ENCODE results near the gene WDHD1. TPM values are rescaled to one million over a fixed set of nuclear protein-coding genes. Genes with fewer than 3 reads are reported as not detected.
"Not testable (repeated sequence)": the region's sequence is repeated elsewhere in the genome, so short reads cannot be mapped to it uniquely, and the experiment has no call there.

The WDHD1 gene
- total RNA-seq, 1 experiment from 2014 or later, result 14.6 TPM

DNA sequence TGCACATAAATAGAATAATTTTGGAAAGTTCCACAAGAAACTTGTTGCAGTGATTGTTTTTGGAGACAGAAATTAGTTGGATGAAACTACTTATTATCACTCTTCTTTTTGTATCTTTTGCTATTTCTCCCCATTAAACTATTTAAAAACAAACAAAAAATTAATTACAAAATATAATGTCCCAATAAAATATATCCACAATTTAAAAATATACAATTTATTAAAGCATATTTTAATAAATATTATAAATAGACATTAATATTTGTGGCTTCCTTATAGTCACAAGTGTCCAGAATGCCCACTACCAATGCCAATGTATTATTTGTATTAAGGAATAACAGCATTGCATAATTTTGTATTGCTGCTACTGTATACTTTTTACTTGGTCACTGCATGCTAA is 71.8 kb downstream of the WDHD1 start:
- DNase-seq (ENCODE audit: low spot score), result no peak

DNA sequence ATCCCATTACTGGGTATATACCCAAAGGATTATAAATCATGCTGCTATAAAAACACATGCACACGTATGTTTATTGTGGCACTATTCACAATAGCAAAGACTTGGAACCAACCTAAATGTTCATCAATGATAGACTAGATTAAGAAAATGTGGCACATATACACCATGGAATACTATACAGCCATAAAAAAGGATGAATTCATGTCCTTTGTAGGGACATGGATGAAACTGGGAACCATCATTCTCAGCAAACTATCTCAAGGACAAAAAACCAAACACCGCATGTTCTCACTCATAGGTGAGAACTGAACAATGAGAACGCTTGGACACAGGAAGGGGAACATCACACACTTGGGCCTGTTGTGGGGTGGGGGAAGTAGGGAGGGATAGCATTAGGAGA is 73.3 kb downstream of the WDHD1 start:
- not testable (repeated sequence) for DNase-seq (ENCODE audit: low spot score)

DNA sequence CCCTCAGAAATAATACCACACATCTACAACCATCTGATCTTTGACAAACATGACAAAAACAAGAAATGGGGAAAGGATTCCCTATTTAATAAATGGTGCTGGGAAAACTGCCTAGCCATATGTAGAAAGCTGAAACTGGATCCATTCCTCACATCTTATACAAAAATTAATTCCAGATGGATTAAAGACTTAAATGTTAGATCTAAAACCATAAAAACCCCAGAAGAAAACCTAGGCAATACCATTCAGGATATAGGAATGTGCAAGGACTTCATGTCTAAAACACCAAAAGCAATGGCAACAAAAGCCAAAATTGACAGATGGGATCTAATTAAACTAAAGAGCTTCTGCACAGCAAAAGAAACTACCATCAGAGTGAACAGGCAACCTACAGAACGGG is 74.1 kb downstream of the WDHD1 start:
- DNase-seq (ENCODE audit: low spot score), result not testable (repeated sequence)

DNA sequence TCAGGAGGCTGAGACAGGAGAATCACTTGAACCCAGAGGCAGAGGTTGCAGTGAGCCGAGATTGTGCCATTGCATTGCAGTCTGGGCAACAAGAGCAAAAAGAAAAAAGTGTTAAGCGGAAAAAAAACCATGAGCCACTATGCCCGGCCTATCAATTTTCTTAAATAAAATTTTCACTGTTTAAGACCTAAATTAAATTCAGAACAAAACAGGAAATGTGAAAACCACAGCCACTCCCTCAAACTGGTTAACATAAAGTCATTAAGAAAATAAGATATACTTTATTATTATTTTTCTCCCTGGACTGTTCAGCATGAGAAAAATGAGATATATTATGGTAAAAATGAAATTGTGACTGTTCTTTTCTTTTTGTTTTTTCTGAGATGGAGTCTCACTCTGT is 79.7 kb downstream of the WDHD1 start:
- DNase-seq (ENCODE audit: low spot score), result no peak

DNA sequence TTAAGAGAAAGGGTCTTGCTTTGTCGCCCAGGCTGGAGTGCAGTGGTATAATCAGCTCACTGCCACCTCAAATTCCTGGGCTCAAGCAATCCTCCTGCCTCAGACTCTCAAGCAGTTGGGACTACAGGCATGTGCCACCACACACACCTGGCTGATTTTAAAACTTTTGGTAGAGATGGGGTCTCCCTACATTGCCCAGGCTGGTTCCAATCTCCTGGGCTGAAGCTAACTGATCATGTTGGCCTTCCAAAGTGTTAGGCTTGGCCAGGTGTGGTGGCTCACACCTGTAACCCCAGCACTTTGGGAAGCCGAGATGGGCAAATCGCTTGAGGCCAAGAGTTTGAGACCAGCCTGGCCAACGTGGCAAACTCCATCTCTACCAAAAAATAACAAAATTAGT is 80.4 kb downstream of the WDHD1 start:
- no peak for DNase-seq (ENCODE audit: low spot score)

DNA sequence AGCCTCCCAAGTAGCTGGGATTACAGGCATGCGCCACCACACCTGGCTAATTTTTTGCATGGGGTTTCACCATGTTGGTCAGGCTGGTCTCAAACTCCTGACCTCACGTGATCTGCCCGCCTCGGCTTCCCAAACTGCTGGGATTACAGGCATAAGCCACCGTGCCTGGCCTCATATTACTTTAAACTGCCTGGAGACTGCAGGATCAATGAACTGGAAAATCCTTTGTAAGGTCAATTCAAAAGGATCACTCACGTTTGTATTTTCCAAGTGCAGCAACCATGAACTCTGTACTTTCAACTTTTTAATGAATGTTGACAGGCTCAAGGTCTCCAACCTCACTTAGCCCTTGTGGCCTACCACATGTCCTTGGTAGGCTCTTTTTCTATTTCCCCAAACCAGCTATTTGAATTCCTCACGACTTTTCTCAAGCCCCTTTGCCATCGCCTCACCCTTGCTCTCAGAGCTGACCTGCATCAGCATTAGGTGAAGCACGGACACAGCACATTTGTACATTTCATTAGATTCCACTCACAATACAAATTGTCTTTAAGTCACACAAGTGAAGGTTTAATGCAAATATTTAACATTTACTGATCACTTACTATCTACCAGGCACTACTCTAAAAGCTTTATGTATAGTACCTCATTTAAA is 82.0 kb downstream of the WDHD1 start:
- no peak for DNase-seq (ENCODE audit: low spot score)

DNA sequence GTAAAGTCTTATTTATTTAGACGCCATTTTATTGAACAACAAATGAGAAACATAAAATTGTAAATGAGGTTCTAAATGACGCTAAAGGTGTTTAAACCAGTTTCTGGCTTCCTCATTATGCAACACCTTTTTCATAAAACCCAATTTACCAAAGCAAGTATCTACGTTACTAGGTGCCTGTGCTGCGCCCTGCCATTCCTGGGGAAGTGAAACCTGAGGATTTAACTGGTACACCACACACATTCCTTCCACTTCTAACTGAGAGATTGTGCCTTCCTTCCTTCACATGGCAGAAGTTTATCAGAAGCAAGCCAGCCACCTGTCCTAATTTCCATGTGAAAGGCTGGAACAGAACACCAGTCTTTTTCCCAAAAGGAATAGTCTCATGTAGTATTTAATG is 84.0 kb downstream of the WDHD1 start:
- no peak for DNase-seq (ENCODE audit: low spot score)

DNA sequence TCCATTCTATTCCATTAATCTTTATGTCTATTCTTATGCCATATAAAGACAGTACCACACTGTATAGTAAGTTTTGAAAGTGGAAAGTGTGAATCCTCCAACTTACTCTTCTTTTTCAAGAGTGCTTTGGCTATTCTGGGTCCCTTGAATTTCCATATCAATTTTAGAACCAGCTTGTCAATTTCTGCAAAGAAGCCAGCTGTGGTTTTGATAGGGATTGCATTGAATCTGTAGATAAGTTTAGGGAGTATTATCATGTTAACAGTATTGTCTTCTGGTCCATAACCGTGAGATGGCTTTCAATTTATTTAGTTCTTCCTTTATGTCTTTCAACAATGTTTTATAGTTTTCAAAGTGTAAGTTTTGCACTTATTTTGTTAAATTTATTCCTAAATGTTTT is 90.1 kb downstream of the WDHD1 start:
- no peak for DNase-seq (ENCODE audit: low spot score)

DNA sequence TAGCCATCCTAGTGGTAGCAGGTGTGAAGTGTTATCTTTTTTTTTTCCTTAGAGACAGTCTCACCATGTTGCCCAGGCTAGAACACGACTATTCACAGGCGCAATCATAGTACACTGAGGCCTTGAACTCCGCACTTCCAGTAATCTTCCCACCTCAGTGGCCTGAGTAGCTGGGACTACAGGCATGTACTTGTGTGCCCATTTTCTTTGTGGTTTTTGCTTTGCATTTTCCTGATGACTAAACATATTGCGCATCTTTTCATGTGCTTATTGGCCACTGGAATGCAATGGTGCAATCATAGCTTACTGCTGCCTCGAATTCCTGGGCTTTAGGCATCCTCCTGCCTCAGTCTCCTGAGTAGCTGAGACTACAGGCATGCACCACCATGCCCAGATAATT is 90.9 kb downstream of the WDHD1 start:
- no peak for DNase-seq (ENCODE audit: low spot score)

DNA sequence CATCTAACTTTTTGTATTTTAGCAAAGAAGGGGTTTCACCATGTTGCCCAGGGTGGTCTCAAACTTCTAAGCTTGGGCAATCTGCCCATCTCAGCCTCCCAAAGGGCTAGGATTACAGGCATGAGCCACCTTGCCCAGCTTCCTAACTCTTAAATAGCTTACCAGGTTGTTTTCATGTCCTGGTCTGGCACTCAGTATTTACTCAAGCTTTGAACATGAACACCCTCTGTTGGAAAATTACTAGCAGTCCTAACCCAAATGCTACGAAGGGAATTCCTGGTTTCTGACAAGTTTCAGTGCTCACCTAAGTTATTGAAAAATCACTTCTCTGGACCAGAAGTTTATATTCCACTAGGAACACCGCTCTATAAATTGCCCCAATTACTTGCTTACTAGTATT is 91.8 kb downstream of the WDHD1 start:
- no peak for DNase-seq (ENCODE audit: low spot score)

DNA sequence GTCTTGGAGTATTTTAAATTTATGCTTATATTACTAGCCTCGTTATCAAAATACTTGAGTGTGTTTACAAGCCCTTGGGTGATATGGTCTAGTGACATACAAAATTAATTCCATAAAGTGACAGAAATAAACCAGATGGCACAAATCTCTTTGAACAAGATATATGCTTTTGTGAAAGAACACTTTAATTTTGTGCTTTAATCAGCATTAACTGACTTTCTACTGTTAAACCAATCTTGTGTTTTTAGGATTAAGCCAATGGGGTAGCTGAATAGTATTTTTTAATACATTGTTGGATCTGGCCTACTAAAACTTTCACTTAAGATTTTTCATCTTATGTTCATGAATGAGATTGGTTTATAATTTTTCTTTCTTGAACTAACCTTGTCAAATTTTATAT is 93.9 kb downstream of the WDHD1 start:
- no peak for DNase-seq (ENCODE audit: low spot score)

DNA sequence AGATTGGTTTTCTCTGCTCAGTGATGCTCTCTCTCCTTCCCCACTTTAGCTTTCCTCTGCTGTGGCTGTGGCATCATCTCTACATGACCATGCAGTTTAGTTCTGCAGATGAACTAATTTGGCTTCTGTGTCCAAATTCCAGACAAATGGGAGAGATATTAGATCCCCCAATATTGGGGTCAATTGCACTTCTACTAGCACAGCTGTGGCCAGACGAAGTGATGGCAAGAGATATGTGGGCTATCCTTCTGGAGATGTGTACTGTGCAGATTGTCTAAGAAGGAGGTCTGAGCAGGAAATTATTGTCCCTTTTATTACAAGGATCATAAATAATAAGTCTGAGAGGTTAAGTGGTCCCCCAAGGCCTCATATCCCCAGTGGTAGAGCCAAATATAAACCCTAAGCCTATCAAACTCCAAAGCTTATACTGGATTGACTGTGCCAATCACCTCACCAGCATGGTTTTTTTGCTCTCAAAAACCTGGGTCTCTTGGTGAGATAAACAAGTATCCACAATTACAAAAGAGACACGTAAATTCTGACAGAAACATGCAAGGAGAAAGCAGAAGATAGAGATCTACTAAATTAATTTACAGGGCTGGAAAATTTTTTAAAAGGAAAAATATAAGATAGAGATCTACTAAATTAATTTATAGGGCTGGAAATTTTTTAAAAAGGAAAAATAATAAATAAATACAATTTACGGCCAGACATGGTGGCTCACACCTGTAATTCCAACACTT is 95.1 kb downstream of the WDHD1 start:
- no peak for DNase-seq (ENCODE audit: low spot score)

DNA sequence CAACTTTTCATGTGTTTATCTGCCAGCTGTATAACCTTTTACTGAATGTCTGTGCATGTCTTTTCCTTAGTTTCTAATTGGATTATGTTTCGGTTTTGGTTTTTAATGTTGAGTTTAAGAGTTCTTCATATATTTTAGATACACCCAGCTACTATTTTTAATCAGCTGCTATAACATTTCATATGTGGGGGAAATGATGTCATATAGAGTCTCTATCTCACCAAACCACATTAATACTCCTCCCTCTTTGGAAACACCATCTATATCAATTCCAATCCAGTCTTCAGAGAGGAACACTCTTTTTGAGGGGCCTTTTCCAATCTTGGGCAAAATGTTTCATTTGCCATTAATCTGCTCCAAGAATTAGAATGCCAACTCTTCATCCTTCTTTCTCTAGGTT is 95.8 kb downstream of the WDHD1 start:
- no peak for DNase-seq (ENCODE audit: low spot score)

DNA sequence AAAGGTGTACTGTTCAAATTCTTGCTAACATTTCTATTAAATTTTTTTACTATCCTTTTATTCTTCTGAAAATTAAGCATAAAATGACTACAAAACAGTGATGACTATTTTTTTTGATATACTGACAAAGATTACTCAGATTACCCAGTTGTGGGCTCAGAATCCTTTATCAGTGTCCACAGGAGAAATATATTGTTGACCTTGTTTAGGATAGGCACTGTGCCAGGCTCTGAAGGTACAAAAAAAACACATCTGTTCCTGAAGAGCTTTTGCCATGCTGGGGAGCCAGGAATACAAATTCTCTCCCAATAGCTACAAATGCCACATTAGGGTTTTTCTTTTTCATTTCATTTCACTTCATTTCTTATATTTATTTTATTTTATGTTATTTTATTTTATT is 97.3 kb downstream of the WDHD1 start:
- DNase-seq (ENCODE audit: low spot score), result no peak

DNA sequence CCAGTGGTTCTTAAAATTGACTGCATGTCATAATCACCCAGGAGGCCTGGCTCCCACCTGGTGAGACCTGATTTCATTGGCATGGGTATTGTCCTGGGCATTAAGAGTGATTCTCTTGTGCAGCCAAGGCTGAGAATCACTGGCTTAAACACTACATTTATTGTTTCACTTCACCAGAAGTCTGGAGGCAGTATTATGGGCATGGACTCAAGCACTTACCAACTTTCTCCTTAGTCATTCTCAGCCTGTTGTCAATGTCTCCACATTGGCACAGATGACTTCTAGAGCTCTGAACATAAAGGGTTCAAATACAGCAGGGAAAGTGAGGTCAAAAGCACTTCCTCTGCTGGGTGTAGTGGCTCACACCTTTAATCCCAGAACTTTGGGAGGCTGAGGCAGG is 98.7 kb downstream of the WDHD1 start:
- DNase-seq (ENCODE audit: low spot score), result no peak

DNA sequence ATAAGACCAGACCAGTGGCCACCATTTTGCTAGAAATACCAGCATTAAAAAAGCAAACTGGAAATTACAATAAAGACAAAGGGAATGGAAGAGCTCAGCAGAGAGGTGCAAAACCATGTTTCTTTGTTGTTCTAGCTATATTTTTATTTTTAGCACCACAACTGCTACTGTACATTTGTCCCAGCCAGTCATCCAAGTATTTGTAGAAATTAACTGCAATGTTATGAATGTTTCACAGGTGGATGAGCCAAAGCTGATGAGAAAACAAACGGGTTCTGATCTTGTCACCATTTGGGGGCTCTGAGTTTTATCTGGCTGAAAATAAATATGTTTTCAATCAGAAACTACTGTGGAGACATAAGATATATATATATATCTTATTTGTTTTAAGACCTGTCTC is 99.3 kb downstream of the WDHD1 start:
- no peak for DNase-seq (ENCODE audit: low spot score)

DNA sequence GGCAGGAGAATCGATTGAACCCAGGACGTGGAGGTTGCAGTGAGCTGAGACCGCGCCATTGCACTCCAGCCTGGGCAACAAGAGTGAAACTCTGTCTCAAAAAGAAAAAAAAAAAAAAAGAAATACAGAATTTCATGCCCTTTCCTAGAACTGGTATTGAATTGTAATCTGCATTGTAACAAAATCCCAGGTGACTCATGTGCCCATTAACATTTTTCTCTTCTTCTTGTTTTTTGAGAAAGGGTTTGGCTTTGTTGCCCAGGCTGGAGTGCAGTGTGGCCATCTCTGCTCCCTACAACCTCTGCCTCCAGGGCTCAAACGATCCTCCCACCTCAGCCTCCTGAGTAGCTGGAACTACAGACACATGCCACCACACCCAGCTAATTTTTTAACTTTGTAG is 100.3 kb downstream of the WDHD1 start:
- DNase-seq (ENCODE audit: low spot score), result not testable (repeated sequence)

DNA sequence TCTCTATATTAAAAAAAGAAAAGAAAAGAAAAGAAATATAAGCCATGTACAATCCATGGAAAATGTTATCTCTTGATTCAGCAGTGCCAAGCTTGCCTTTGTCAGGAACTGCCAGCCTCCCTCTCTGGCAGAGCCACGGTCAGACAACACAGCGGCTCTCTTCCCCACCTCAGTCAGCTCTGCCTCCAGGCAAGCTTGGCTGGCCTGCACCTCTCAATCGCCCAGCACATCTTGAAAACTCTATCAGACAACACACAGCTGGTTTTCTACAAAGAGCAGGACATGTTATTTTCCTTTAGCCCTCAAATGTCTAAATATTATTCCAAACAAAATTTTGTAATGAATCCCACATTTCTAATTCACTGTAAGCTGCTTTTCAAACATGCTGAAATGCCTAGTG is 104.3 kb downstream of the WDHD1 start:
- no peak for DNase-seq (ENCODE audit: low spot score)

DNA sequence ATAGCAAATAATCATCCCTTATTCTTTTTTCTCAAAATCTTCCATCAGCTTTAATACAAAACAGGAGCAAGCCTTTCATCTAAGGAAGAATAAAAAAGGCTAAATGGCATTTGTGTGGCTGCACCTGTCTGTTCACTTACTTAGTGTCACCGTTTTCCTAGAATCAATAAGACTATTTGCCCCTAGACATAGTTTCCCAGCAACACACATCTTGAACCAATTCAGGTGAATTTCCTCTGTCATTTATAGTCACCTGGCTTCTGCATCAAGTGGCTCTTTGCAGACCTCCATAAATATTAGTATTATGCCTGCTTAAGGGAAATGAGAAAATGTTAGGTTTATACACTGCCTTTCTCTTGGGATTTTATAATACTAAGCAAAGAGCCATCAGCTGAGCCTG is 106.8 kb downstream of the WDHD1 start:
- no peak for DNase-seq (ENCODE audit: low spot score)

DNA sequence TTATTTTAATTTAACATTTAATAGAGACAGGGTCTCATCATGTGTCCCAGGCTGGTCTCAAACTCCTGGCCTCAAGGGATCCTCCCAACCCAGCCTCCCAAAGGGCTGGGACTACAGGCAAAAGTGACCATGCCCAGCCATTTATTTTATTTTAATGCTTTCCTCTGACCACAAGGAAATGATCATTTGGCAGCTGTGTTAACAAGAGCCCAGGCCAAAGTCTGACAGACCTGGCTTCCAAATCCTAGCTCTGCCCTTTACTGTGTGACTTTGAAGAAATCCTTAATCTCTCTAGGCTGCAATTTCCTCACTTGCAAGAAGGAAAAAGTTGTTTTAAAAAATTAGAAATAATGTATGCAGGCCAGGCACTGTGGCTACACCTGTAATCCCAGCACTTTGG is 107.6 kb downstream of the WDHD1 start:
- DNase-seq (ENCODE audit: low spot score), result no peak

DNA sequence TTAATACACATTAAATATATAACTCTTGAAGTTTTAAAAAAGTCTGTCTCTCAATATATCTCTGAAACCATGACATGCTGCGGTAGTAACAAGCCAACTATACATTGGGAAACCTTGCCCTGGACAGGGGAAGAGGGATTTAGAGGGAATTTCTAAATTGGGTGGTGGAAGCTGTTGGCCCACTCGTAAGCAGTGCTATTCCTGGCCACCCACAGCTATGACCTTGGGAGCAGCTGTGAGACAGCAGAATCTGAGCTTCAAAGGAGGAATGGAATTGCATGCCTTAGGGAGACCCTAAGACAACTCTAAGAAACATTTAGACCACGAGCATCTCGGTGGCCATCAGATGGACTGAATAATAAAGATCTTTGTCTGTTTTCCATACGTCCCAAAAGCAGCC is 108.5 kb downstream of the WDHD1 start:
- DNase-seq (ENCODE audit: low spot score), result no peak

DNA sequence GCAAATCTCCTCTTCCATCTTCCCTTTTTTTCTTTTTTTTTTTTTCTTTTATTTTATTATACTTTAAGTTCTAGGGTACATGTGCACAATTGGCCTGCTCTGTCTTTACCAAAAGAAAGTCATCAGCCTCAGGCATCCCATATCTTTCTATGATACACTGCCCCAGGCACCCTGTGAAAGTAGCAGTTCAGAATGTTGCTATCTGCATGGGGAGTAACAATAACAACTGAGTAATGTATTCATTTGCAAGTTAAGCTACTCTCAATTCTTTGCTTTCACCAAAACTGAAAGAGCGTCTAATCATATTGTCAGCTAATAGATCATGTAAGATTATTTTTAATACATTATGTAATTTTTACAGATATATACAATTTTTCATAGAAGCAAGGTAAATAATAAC is 110.8 kb downstream of the WDHD1 start:
- DNase-seq (ENCODE audit: low spot score), result no peak

DNA sequence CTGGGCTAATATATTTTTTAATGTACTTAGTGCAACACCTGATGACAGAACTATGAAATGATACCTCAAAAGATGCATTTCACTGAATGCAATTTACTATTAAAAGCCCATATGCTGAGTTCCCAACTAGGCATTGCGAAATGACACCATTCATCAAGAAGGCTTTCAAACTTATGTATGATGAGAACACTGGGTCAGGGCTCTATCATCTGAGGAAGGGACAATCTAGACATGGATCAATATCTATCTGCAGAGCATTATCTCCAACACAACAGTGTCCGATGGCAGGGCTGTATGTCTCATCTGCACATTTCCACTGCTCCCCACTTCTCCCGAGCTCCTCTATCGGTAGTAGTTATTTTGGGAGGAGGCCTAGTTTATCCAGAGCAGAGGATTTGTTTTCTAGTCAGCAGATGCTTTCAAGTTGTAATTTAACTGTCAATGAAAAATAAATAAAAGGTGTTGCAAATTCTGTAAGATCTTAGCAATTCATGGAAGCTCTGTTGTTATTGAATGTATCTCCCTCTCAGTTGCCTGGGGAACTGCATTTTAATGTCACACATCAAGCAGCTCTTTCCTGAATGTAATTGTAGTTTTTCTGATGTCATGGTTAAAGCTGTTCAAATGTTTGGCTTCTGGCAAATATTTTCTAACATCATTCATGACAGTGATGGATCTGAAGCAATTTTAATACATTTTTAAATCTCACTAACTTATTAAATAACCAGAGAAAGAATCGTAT is 116.9 kb downstream of the WDHD1 start:
- no peak for DNase-seq (ENCODE audit: low spot score)
